Stimulated activated naive CD4-positive, alpha-beta T cell (primary cell): ENCODE data around the gene IFNA8.
"Not testable (repeated sequence)": the region's sequence is repeated elsewhere in the genome, so short reads cannot be mapped to it uniquely, and the experiment has no call there.

Experiments used
- DNase-seq, 6 experiments: peaks; one replicate each; lab custom pipeline; 2025; lab: John Stamatoyannopoulos, UW

The IFNA8 gene

GRCh38 chr9:21408817-21409216, at the start of gene IFNA8:
Gene IFNA8, plus strand, starts transcription at chr9:21409117. Its CDS starts 60 bp downstream, at chr9:21409177.
- DNase-seq, result no peak

- DNase-seq, result no peak
Observed at GRCh38 chr9:21362287-21362686, 46.6 kb upstream of the IFNA8 start.

GRCh38 chr9:21367169-21367568, 41.7 kb upstream of the IFNA8 start:
- not testable (repeated sequence) for DNase-seq

GRCh38 chr9:21367957-21368356, 41.0 kb upstream of the IFNA8 start, which contains the start of gene IFNA13:
Gene IFNA13, minus strand, starts transcription at chr9:21368057. Its CDS starts 47 bp downstream, at chr9:21368010.
- DNase-seq, result no peak

- DNase-seq, result not testable (repeated sequence)
Observed at GRCh38 chr9:21371467-21371866, 37.5 kb upstream of the IFNA8 start.

- no peak for DNase-seq
Observed at GRCh38 chr9:21381448-21382339, 27.2 kb upstream of the IFNA8 start.

GRCh38 chr9:21383627-21384026, 25.3 kb upstream of the IFNA8 start:
- DNase-seq, result no peak

- DNase-seq, result no peak
Observed at GRCh38 chr9:21385131-21385670, 23.7 kb upstream of the IFNA8 start, which contains the start of gene IFNA2. Gene IFNA2, minus strand, starts transcription at chr9:21385398. Its CDS starts 69 bp downstream, at chr9:21385329.

GRCh38 chr9:21392270-21392669, 16.6 kb upstream of the IFNA8 start:
- no peak for DNase-seq

GRCh38 chr9:21395778-21396717, 12.9 kb upstream of the IFNA8 start:
- peak; percentile 26 to 66 (median 48) for DNase-seq

GRCh38 chr9:21398955-21399489, 9.9 kb upstream of the IFNA8 start:
- no peak for DNase-seq

- DNase-seq, result no peak
Observed at GRCh38 chr9:21399956-21400355, 9.0 kb upstream of the IFNA8 start.

- peak in 2 of 6 experiments; percentile 7 for DNase-seq
Observed at GRCh38 chr9:21402386-21403251, 6.3 kb upstream of the IFNA8 start.

GRCh38 chr9:21404146-21404545, 4.8 kb upstream of the IFNA8 start:
- DNase-seq, result no peak

- no peak for DNase-seq
Observed at GRCh38 chr9:21412107-21412506, 3.2 kb downstream of the IFNA8 start.

GRCh38 chr9:21413151-21413550, 4.2 kb downstream of the IFNA8 start:
- no peak for DNase-seq

- peak in 2 of 6 experiments; percentile 11 to 16 for DNase-seq
Observed at GRCh38 chr9:21413624-21414023, 4.7 kb downstream of the IFNA8 start.

GRCh38 chr9:21414220-21414940, 5.5 kb downstream of the IFNA8 start:
- no peak for DNase-seq

GRCh38 chr9:21415493-21416267, 6.8 kb downstream of the IFNA8 start:
- no peak for DNase-seq
